NCI-H1417 (cell line): Measurements from ENCODE around the gene RGS21.

Source experiments
- DNase-seq, 3 experiments: peaks; one replicate each; lab custom pipeline; 2025; lab: John Stamatoyannopoulos, UW

The RGS21 gene

DNA sequence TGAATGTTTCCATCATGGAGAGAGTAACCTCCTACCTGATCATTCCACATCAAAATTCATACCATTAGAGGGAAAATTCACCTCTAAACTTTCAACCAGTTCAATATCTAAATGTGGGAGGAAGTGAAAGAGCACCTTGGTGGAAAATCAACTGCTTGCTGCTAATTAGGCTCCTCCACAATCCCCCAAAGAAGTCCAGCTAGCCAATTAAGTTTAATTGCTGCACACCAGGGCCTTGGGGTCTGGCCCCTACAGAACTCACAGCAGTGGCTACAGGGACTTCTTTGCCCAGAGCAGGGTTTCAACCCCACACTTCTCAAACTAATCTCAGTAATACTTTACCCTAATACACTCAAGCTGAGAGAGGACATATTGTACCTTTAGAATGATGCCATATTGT lies 62.1 kb downstream of the RGS21 start:
- no peak for DNase-seq

DNA sequence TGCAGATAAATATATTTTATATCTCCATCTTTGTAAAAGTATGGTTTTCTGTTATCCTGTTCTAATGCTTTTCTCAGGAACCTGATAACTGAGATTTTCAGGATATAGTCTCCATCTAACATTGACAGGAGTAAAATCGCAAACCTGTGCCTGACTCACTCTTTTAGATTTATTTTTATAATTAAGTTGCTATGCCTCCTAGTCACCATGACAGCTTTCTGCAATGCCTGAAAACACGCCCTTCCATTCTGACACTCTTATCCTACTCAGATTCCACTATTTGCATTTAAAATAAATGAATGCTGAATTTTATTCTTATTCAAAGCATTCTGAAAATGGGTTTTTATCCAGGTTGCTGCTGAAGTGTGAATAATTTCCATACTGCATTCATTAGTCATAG lies 62.8 kb downstream of the RGS21 start:
- DNase-seq: no peak

GRCh38 chr1:192382758-192383157 lies 66.0 kb downstream of the RGS21 start:
- DNase-seq: no peak

DNA sequence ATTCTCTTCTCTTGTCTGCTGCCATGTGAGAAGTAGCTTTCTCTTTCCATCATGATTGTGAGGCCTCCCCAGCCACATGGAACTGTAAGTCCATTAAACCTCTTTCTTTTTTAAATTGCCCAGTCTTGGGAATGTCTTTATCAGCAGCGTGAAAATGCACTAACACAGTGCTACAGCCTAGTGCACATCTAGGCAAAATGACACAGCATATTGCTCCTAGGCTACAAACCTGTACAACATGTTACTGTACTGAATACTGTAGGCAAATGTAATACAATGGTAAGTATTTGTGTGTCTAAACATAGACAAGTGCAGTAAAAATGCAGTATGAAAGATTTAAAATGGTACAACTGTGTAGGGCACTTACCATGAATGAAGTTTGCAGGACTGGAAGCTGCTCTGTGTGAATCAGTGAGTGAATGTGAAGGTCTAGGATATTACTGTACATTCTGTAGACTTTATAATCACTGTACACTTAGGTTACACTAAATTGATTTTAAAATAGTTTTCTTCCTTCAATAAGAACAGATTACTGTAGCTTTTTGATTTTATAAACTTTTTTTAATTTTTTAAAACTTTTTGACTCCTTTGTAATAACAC lies 69.4 kb downstream of the RGS21 start:
- no peak for DNase-seq

DNA sequence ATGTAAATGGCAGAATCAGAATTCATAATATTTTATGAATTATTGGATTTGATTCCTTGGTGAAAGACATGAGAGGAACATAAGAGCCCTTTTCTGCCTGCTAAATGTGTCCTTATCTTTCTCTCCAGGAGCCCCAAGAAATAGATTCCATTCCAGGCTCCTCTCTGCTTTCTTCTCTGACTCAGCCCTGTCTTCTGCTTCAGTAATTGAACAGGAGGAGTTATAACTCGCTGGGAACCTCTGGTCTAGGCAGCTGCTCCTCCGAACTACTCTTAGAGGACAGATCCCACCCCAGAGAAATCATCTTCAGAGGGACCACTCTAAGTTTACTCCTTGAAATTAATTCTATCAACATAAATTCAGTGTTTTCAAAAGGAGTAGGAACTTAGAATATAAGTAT lies 78.4 kb downstream of the RGS21 start:
- no peak for DNase-seq

DNA sequence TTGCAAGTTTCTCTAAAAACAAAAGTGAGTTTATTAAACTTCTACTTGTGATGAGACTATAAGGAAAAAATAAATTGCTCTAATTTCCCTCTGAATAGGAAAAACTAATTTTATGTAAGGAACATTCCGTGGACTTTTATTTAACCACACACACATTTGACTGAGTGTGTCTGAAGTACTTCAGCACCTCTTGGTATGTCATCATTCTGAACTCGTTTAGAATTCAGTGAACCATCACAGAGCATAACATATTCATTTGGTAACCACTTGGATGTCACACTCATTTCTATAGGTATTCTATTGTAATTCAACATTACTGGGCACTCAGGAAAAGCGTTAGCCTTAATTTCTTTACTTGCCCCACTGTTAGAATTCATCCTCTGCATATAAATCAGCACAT lies 79.1 kb downstream of the RGS21 start:
- no peak for DNase-seq

DNA sequence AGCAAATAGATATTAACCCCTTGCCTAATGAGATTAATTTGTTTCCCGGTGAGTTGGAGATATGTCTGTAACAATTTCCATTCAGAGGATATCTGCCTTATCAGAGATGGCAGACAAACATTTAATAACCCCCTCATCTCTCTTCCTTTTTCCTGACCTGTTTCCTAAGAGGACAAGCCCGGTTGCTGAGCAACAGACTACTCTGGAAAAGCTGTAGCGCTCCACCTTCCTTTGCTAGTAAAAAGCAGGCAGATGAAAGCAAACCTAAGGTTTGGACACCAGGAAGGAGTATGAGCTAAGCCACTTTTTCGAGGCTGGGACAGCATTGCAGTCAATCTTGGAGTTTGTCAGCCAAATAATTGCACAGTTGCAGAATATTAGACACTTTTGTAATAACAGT lies 82.4 kb downstream of the RGS21 start:
- DNase-seq: peak in 2 of 3 experiments; percentile 16 to 66

DNA sequence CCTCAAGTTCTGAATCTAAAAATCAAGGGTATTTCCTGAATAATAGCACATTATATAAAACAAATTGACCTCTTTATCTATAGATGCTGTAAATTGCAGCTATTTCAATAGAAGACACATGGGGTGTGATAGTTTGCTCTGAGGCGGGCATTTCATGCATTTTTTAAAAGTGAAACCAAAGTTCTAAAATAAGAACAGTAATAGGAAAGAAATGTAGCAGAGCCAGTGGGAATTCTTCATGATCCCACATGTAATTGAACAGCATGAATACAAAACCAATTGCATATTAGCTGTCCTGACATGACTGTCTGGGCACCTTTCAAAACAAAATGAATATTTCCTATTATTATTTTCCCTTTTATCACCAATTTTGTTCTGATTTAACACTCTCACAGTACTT lies 85.0 kb downstream of the RGS21 start:
- DNase-seq: no peak

GRCh38 chr1:192402571-192402970 lies 85.8 kb downstream of the RGS21 start:
- no peak for DNase-seq

DNA sequence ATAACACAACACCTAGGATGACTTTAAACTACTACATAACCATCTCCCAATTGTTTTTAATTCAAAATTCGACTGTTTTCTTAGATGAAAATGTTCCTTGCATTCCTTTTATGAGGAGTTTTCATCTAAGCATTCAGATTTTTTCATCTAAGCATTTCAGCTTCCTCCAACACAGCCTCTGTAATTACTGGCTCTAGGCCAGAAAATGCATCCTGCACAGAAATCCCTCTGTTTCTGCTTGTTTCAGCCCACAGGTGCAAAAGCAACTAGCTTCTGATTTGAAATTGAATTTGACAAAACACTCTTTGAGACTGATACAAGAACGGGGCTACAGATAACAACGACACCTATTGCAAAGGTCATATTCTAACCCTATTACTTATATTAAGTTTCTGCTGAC lies 90.4 kb downstream of the RGS21 start:
- peak in 1 of 3 experiments; percentile 12 for DNase-seq
